T-helper 17 cell (primary cell): ENCODE data around the gene CLCN1. TPM values are rescaled to one million over a fixed set of nuclear protein-coding genes. Genes with fewer than 3 reads are reported as not detected.
"Not testable (repeated sequence)": the region's sequence is repeated elsewhere in the genome, so short reads cannot be mapped to it uniquely, and the experiment has no call there.

ENCODE experiments used
- ATAC-seq: fragments of 150-1000 bp; cut with Tn5 transposase; 2 replicates; pipeline ENCODE4 v1.10.0; 2021; ENCODE audit warnings: mild to moderate bottlenecking, moderate library complexity
- DNase-seq, 3 donors: peaks; one replicate each; pipeline versions ENCODE4 v3.0.0 to v3.0.0-alpha.2; 2020 to 2021
- H3K9me3 ChIP-seq: one replicate; pipeline ENCODE4 v1.7.0; 2013; ENCODE audit warnings: low read length, mild to moderate bottlenecking; ENCODE audit not compliant: control insufficient read depth, poor library complexity, severe bottlenecking
- H3K27ac Mint-ChIP-seq: one replicate; pipeline ENCODE4 v1.8.0; 2022; ENCODE audit warnings: mild to moderate bottlenecking, moderate library complexity, mixed read lengths
- H3K27me3 Mint-ChIP-seq: one replicate; pipeline ENCODE4 v1.8.0; 2022; ENCODE audit warnings: mixed read lengths
- H3K36me3 Mint-ChIP-seq: one replicate; pipeline ENCODE4 v1.8.0; 2022; ENCODE audit warnings: low read depth, mixed read lengths
- H3K4me1 Mint-ChIP-seq: one replicate; pipeline ENCODE4 v1.8.0; 2022; ENCODE audit warnings: mild to moderate bottlenecking, mixed read lengths
- H3K4me3 Mint-ChIP-seq: one replicate; pipeline ENCODE4 v1.8.0; 2022; ENCODE audit warnings: mild to moderate bottlenecking, moderate library complexity, mixed read lengths
- total RNA-seq, 4 donors: library from RNA in 2 of 4; stranded (reverse) in 2 of 4; gene quantifications; one replicate each; pipeline ENCODE4 v1.2.3 and lab custom pipeline; 2022 to 2026

Gene CLCN1
- total RNA-seq, 2 donors from 2014 or later, result not detected

GRCh38 chr7:143390104-143390772, 74.3 kb downstream of the CLCN1 start:
- no peaks in the 10 kb centered on the region for H3K9me3 ChIP-seq
- ATAC-seq, result no peak
- peaks cover 4% of the 10 kb centered on the region for H3K36me3 Mint-ChIP-seq
- H3K27ac Mint-ChIP-seq, result no peak overlapping the region
- H3K27me3 Mint-ChIP-seq, result no peaks in the 10 kb centered on the region
- H3K4me1 Mint-ChIP-seq, result peaks cover 24% of the 10 kb centered on the region
- no peak overlapping the region for H3K4me3 Mint-ChIP-seq
- DNase-seq, result no peak

GRCh38 chr7:143390773-143391317, 74.9 kb downstream of the CLCN1 start:
- Mint-ChIP-seq H3K36me3 (peaks cover 7% of the 10 kb centered on the region), H3K27me3 (no peaks in the 10 kb centered on the region), H3K4me3 (no peak overlapping the region), H3K4me1 (peaks cover 29% of the 10 kb centered on the region), H3K27ac (no peak overlapping the region)
- ATAC-seq (no peak), DNase-seq (no peak)
- no peaks in the 10 kb centered on the region for H3K9me3 ChIP-seq

GRCh38 chr7:143391462-143392404, 75.8 kb downstream of the CLCN1 start:
- no peaks in the 10 kb centered on the region for H3K9me3 ChIP-seq
- ATAC-seq (no peak), DNase-seq (no peak)
- H3K36me3 Mint-ChIP-seq, result peaks cover 8% of the 10 kb centered on the region
- H3K27me3 Mint-ChIP-seq, result no peaks in the 10 kb centered on the region
- no peak overlapping the region for H3K4me3 Mint-ChIP-seq
- no peak overlapping the region for H3K27ac Mint-ChIP-seq
- H3K4me1 Mint-ChIP-seq, result peaks cover 29% of the 10 kb centered on the region

- not testable (repeated sequence) for H3K36me3 Mint-ChIP-seq, H3K27me3 Mint-ChIP-seq, H3K9me3 ChIP-seq, ATAC-seq, DNase-seq, H3K27ac Mint-ChIP-seq, H3K4me3 Mint-ChIP-seq
- peaks cover 29% of the 10 kb centered on the region for H3K4me1 Mint-ChIP-seq
Measured at GRCh38 chr7:143392427-143392826, 76.5 kb downstream of the CLCN1 start.

GRCh38 chr7:143392875-143393266, 77.0 kb downstream of the CLCN1 start:
- Mint-ChIP-seq H3K36me3 (peaks cover 14% of the 10 kb centered on the region), H3K4me3 (no peak overlapping the region), H3K27ac (peak overlapping the region; percentile 34), H3K27me3 (no peaks in the 10 kb centered on the region), H3K4me1 (peaks cover 26% of the 10 kb centered on the region)
- ATAC-seq, result no peak
- H3K9me3 ChIP-seq, result no peaks in the 10 kb centered on the region
- DNase-seq, result no peak

- ATAC-seq (no peak), DNase-seq (no peak)
- Mint-ChIP-seq H3K4me3 (no peak overlapping the region), H3K27ac (peak overlapping the region; percentile 34), H3K4me1 (peaks cover 25% of the 10 kb centered on the region), H3K27me3 (no peaks in the 10 kb centered on the region), H3K36me3 (peaks cover 15% of the 10 kb centered on the region)
- H3K9me3 ChIP-seq, result no peaks in the 10 kb centered on the region
Measured at GRCh38 chr7:143393267-143394041, 77.5 kb downstream of the CLCN1 start.

GRCh38 chr7:143394068-143394467, 78.2 kb downstream of the CLCN1 start:
- peaks cover 15% of the 10 kb centered on the region for H3K36me3 Mint-ChIP-seq

GRCh38 chr7:143394777-143395176, 78.9 kb downstream of the CLCN1 start:
- Mint-ChIP-seq H3K36me3 (peaks cover 15% of the 10 kb centered on the region), H3K4me1 (peaks cover 21% of the 10 kb centered on the region), H3K27me3 (no peaks in the 10 kb centered on the region), H3K4me3 (no peak overlapping the region), H3K27ac (peak overlapping the region; percentile 61)
- H3K9me3 ChIP-seq, result no peaks in the 10 kb centered on the region
- DNase-seq, result no peak
- no peak for ATAC-seq

More at GRCh38 chr7:143394068-143394467, 78.2 kb downstream of the CLCN1 start:
- DNase-seq, result no peak
- Mint-ChIP-seq H3K4me3 (no peak overlapping the region), H3K4me1 (peaks cover 25% of the 10 kb centered on the region), H3K27me3 (no peaks in the 10 kb centered on the region), H3K27ac (peak overlapping the region; percentile 34)
- ATAC-seq, result no peak
- no peaks in the 10 kb centered on the region for H3K9me3 ChIP-seq

- no peaks in the 10 kb centered on the region for H3K9me3 ChIP-seq
- Mint-ChIP-seq H3K4me3 (peak overlapping the region; percentile 57), H3K36me3 (peaks cover 12% of the 10 kb centered on the region), H3K27me3 (no peaks in the 10 kb centered on the region), H3K27ac (peak overlapping the region; percentile 61), H3K4me1 (peaks cover 18% of the 10 kb centered on the region)
- ATAC-seq (no peak), DNase-seq (no peak)
Measured at GRCh38 chr7:143395187-143396149, 79.6 kb downstream of the CLCN1 start.

GRCh38 chr7:143396182-143396581, 80.3 kb downstream of the CLCN1 start:
- no peaks in the 10 kb centered on the region for H3K27me3 Mint-ChIP-seq
- ATAC-seq, result no peak
- H3K4me1 Mint-ChIP-seq, result peaks cover 18% of the 10 kb centered on the region
- H3K27ac Mint-ChIP-seq, result no peak overlapping the region
- no peak overlapping the region for H3K4me3 Mint-ChIP-seq
- peaks cover 12% of the 10 kb centered on the region for H3K36me3 Mint-ChIP-seq
- no peaks in the 10 kb centered on the region for H3K9me3 ChIP-seq
- no peak for DNase-seq

- Mint-ChIP-seq H3K36me3 (peaks cover 12% of the 10 kb centered on the region), H3K27ac (no peak overlapping the region), H3K4me3 (no peak overlapping the region), H3K4me1 (peaks cover 18% of the 10 kb centered on the region), H3K27me3 (no peaks in the 10 kb centered on the region)
- ATAC-seq, result no peak
- no peaks in the 10 kb centered on the region for H3K9me3 ChIP-seq
- no peak for DNase-seq
Measured at GRCh38 chr7:143396625-143397556, 81.0 kb downstream of the CLCN1 start.
